WERI-Rb-1 (cell line): ENCODE results near the gene UBR4.

Experiments used
- DNase-seq: peaks from one replicate; pipeline ENCODE4 v3.0.0-alpha.2; 2020
- H3K27ac ChIP-seq: fragments of 250-450 bp; sonication (Bioruptor Pico); 2 replicates; pipeline ENCODE4 v1.5.1; 2020; ENCODE audit warnings: mild to moderate bottlenecking, moderate library complexity
- H3K27me3 ChIP-seq: fragments of 250-450 bp; sonication (Bioruptor Pico); 2 replicates; pipeline ENCODE4 v1.5.1; 2021; ENCODE audit warnings: mild to moderate bottlenecking, low read depth, moderate library complexity; ENCODE audit not compliant: insufficient read depth, severe bottlenecking
- H3K36me3 ChIP-seq: fragments of 250-450 bp; sonication (Bioruptor Pico); 2 replicates; pipeline ENCODE4 v1.5.1; 2020; ENCODE audit warnings: mild to moderate bottlenecking, moderate library complexity
- H3K4me3 ChIP-seq: 2 replicates; pipeline ENCODE4 v1.5.1; 2011; ENCODE audit warnings: low read depth, mild to moderate bottlenecking, control low read depth, low read length
- H3K9me3 ChIP-seq: fragments of 250-450 bp; sonication (Bioruptor Pico); 2 replicates; pipeline ENCODE4 v1.5.1; 2021; ENCODE audit warnings: mild to moderate bottlenecking, moderate library complexity; ENCODE audit not compliant: severe bottlenecking
- TF ChIP-seq, protein P1 (sequence below): IDR thresholded peaks from 2 replicates; pipeline ENCODE4 v1.5.1; 2011; ENCODE audit warnings: low read depth, mild to moderate bottlenecking, control low read depth, inconsistent platforms, low read length

UBR4 gene

GRCh38 chr1:19088717-19089442, 121.2 kb downstream of the UBR4 start:
- Histone ChIP-seq H3K4me3 (no peak overlapping the region), H3K9me3 (no peaks in the 10 kb centered on the region), H3K27me3 (no peaks in the 10 kb centered on the region), H3K27ac (no peak overlapping the region), H3K36me3 (peaks cover 96% of the 10 kb centered on the region)
- TF ChIP-seq, protein P1, sequence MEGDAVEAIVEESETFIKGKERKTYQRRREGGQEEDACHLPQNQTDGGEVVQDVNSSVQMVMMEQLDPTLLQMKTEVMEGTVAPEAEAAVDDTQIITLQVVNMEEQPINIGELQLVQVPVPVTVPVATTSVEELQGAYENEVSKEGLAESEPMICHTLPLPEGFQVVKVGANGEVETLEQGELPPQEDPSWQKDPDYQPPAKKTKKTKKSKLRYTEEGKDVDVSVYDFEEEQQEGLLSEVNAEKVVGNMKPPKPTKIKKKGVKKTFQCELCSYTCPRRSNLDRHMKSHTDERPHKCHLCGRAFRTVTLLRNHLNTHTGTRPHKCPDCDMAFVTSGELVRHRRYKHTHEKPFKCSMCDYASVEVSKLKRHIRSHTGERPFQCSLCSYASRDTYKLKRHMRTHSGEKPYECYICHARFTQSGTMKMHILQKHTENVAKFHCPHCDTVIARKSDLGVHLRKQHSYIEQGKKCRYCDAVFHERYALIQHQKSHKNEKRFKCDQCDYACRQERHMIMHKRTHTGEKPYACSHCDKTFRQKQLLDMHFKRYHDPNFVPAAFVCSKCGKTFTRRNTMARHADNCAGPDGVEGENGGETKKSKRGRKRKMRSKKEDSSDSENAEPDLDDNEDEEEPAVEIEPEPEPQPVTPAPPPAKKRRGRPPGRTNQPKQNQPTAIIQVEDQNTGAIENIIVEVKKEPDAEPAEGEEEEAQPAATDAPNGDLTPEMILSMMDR, result no peak
- DNase-seq, result no peak

- Histone ChIP-seq H3K27ac (peak overlapping the region; percentile 80), H3K4me3 (no peak overlapping the region), H3K27me3 (no peaks in the 10 kb centered on the region), H3K36me3 (peaks cover 96% of the 10 kb centered on the region), H3K9me3 (no peaks in the 10 kb centered on the region)
- TF ChIP-seq, protein P1, result no peak
- DNase-seq, result peak; percentile 71
Measured at GRCh38 chr1:19087737-19088594, 122.1 kb downstream of the UBR4 start.

DNA sequence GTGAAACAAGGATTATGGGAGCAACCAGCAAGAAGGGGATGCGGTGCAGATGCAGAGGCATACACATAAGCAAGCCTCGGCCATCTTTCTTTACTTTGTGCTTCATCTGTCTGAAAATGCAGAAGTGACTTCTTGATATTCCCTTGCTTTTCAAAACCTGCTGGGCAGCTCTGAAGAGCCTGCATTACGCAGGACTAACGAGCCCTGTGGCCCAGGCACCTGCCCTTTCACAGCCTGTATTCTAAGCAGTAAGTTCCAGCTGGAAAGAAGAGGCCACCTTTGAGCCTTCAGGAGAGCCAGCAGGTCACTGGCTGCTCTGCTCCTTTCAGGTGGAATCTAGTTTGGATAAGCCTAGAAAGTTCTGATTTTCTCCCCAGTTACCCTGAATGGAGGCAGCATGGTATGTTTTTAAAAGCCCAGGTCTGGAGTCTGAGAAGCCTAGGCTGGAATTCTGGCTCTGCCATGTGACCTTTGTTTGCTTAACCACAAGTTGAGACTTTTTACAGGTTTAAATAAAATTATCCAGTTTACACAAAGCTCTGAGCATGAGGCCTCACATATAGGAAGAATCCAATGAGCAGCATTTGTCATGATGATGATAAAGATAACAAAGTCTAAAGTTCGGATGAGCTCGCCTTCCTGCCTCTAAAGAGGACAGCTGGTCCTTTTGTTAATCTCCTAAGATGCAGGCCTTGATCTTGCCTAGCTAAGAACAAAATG, 122.9 kb downstream of the UBR4 start:
- Histone ChIP-seq H3K27ac (peak overlapping the region; percentile 80), H3K4me3 (no peak overlapping the region), H3K9me3 (no peaks in the 10 kb centered on the region), H3K36me3 (peaks cover 97% of the 10 kb centered on the region), H3K27me3 (no peaks in the 10 kb centered on the region)
- TF ChIP-seq, protein P1, result no peak
- DNase-seq, result no peak

GRCh38 chr1:19086176-19086875, 123.7 kb downstream of the UBR4 start:
- Histone ChIP-seq H3K9me3 (no peaks in the 10 kb centered on the region), H3K27me3 (no peaks in the 10 kb centered on the region), H3K4me3 (no peak overlapping the region), H3K27ac (peak overlapping the region; percentile 80), H3K36me3 (peaks cover 98% of the 10 kb centered on the region)
- TF ChIP-seq, protein P1, result no peak
- DNase-seq, result no peak

DNA sequence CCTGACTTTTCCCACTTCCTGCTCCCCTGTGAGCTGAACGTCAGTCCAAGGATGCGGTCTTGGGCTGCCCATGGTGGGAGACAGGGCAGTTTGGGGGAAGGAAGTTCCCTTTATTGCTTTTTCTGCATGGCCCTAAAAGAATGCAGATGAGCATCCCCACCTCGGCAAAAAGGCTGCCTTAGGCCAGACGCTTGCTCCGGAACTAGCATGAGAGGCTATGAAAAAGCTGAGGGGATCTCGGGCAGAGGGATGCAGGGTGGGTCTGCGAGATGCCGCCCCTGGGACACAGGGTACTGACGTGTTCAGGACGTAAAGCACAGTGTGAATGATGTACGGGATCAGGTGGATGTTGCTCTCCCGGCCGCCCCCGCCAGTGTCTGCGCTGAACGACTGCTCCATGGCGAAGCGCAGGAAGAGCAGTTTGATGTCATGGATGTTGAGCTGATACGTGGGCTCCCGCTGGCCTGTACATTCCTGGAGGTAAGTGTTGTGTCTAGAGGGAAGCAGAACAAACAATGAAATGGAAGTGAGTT, 125.8 kb downstream of the UBR4 start:
- no peak for DNase-seq
- Histone ChIP-seq H3K27ac (no peak overlapping the region), H3K9me3 (no peaks in the 10 kb centered on the region)

More for the DNA sequence above, 125.8 kb downstream of the UBR4 start:
- Histone ChIP-seq H3K27me3 (no peaks in the 10 kb centered on the region), H3K4me3 (no peak overlapping the region), H3K36me3 (peaks cover 96% of the 10 kb centered on the region)
- TF ChIP-seq, protein P1, result no peak
